ENCODE results near the gene ZNF581. TPM values are rescaled to one million over a fixed set of nuclear protein-coding genes. Genes with fewer than 3 reads are reported as not detected.

ZNF581 gene
- total RNA-seq, 4 donors from 2014 or later, result 8.4 to 17.5 (median 11.4) TPM

DNA sequence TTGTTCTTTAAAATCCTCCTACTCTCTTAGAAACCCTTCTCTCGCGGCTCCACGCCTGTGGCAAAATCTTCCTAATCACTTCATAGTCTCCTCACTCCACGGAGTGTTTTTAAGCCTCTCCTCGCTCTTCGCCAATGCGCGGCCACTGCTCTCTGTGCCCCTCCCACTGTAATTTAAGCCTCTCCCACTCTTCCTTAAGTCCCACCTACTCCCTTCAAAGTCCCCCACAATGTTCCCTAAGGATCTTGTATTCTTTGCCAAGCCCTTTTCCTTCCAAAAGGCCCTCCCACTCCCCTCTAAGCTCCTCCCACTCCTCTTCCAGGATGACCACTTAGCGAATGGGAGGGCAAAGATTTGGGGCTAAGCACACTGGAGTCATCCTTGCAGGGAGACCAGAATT, 45.4 kb upstream of the ZNF581 start:
- H3K4me1 ChIP-seq, result peaks cover 0 to 21% (median 6%) of the 10 kb centered on the region in 3 donors
- no peaks in the 10 kb centered on the region for H3K27me3 ChIP-seq
- WGBS, 2 donors (ENCODE audit: low coverage in 1 of 2), result 82 to 83% methylated on average over 7 to 8 of the region's 9 CpGs
- H3K27ac ChIP-seq, result peak overlapping the region in 3 of 4 donors; percentile 94 to 99 (median 98)
- H3K4me3 ChIP-seq, result no peak overlapping the region
- peaks cover 0 to 48% of the 10 kb centered on the region in 2 donors for H3K36me3 ChIP-seq
- TF ChIP-seq POLR2A (IDR thresholded peaks at IDR 0.05) (no peak), POLR2AphosphoS5 (IDR thresholded peaks at IDR 0.05) (no peak), EP300 (IDR thresholded peaks at IDR 0.05) (no peak), CTCF (IDR thresholded peaks at IDR 0.05) (no peak)
- H3K9me3 ChIP-seq, result no peaks in the 10 kb centered on the region
- ATAC-seq, result no peak

DNA sequence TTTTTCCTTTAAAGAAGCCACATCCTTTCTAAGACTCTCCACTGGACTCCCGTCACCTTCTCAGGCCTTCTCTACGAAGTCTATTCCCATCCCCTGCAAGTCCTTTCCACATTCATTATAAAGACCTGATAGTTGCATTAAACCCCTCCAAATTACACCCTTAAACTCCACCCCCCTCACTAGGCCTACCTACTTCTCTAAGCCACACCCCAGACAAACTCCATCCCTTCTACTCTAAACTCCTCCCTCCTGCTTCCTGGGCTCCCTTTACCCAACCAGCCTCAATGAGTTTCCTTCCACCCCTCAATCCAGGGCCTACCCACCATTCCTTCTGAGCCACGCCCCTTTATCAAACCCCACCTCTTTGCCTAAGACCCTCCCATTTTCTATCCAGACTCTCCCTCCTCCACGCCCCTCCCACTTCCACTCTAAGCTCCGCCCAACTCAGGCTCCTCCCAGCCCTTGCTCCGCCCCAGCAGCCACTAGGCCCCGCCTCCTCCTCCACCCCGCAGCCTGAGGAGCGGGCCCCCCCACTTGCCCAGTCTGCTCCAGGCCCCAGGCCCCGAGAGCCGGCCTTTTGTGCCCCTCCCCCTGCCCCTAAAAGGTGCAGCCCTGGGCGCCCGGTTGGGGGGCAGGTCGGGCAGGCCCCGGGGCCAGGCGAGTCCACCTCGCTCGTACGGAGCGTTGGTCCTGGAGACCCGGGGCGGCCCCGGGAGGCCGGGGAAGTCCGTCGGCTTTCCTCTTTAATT, 44.6 kb upstream of the ZNF581 start:
- H3K4me3 ChIP-seq, result peak overlapping the region; percentile 49 to 70
- no peaks in the 10 kb centered on the region for H3K27me3 ChIP-seq
- ATAC-seq, result peak; percentile 77
- H3K27ac ChIP-seq, result peak overlapping the region; percentile 93 to 99 (median 96)
- H3K9me3 ChIP-seq, result no peaks in the 10 kb centered on the region
- peaks cover 0 to 23% (median 6%) of the 10 kb centered on the region in 3 donors for H3K4me1 ChIP-seq
- 7 to 13% methylated on average over 8 to 14 of the region's 26 CpGs for WGBS, 2 donors (ENCODE audit: low coverage in 1 of 2)
- TF ChIP-seq POLR2A (IDR thresholded peaks at IDR 0.05) (peak in 1 of 2 donors; percentile 42), POLR2AphosphoS5 (IDR thresholded peaks at IDR 0.05) (no peak)
- peaks cover 0 to 42% of the 10 kb centered on the region in 2 donors for H3K36me3 ChIP-seq

- TF ChIP-seq POLR2AphosphoS5 (IDR thresholded peaks at IDR 0.05), result peak; percentile 78
- TF ChIP-seq EP300 (IDR thresholded peaks at IDR 0.05), result no peak
- Histone ChIP-seq H3K9me3 (no peaks in the 10 kb centered on the region), H3K4me1 (peaks cover 0 to 29% (median 7%) of the 10 kb centered on the region in 3 donors), H3K27me3 (no peaks in the 10 kb centered on the region), H3K4me3 (peak within 1 kb of the TSS; percentile 49 to 70), H3K27ac (peak within 1 kb of the TSS; percentile 93 to 99 (median 96)), H3K36me3 (peaks cover 0 to 42% of the 10 kb centered on the region in 2 donors)
- ATAC-seq, result peak; percentile 91
- WGBS, 2 donors (ENCODE audit: low coverage in 1 of 2), result 0% methylated on average over 3 to 7 of the region's 23 CpGs
These were observed 44.0 kb upstream of the ZNF581 start, which contains the start of gene FIZ1 for GRCh38 chr19:55599468-55599841. Gene FIZ1, minus strand, starts transcription at chr19:55599517. Its CDS starts 1,652 bp downstream, at chr19:55597865.

- ATAC-seq, result peak; percentile 78
- Histone ChIP-seq H3K36me3 (peaks cover 0 to 37% of the 10 kb centered on the region in 2 donors), H3K9me3 (no peaks in the 10 kb centered on the region), H3K27ac (peak within 1 kb of the TSS; percentile 93 to 99 (median 96)), H3K27me3 (no peaks in the 10 kb centered on the region), H3K4me3 (peak within 1 kb of the TSS; percentile 49 to 70), H3K4me1 (peaks cover 0 to 35% (median 12%) of the 10 kb centered on the region in 3 donors)
- 0 to 1% methylated on average over 3 to 11 of the region's 97 CpGs for WGBS, 2 donors (ENCODE audit: low coverage in 1 of 2)
- no peak for TF ChIP-seq EP300 (IDR thresholded peaks at IDR 0.05)
- TF ChIP-seq CTCF (IDR thresholded peaks at IDR 0.05), result peak in 1 of 4 experiments; percentile 10
- no peak for TF ChIP-seq POLR2A (IDR thresholded peaks at IDR 0.05)
- peak; percentile 34 for TF ChIP-seq POLR2AphosphoS5 (IDR thresholded peaks at IDR 0.05)
These were observed 43.4 kb upstream of the ZNF581 start, which contains the start of gene ZNF524 for GRCh38 chr19:55599842-55600661. Gene ZNF524, plus strand, starts transcription at chr19:55600288. Its CDS starts 1,825 bp downstream, at chr19:55602113.

- H3K27me3 ChIP-seq, result no peaks in the 10 kb centered on the region
- 9% methylated on average over 5 of the region's 15 CpGs; no CpG with 5 or more reads in 1 of the 2 donors for WGBS, 2 donors (ENCODE audit: low coverage in 1 of 2)
- H3K36me3 ChIP-seq, result peaks cover 0 to 31% of the 10 kb centered on the region in 2 donors
- H3K4me1 ChIP-seq, result peaks cover 0 to 36% (median 12%) of the 10 kb centered on the region in 3 donors
- TF ChIP-seq CTCF (IDR thresholded peaks at IDR 0.05) (no peak), POLR2A (IDR thresholded peaks at IDR 0.05) (no peak), POLR2AphosphoS5 (IDR thresholded peaks at IDR 0.05) (no peak), EP300 (IDR thresholded peaks at IDR 0.05) (no peak)
- H3K4me3 ChIP-seq, result peak overlapping the region; percentile 49 to 70
- ATAC-seq, result no peak
- H3K9me3 ChIP-seq, result no peaks in the 10 kb centered on the region
- H3K27ac ChIP-seq, result peak overlapping the region; percentile 93 to 99 (median 96)
These were observed 42.8 kb upstream of the ZNF581 start for GRCh38 chr19:55600662-55601028.

Measured in gastroesophageal sphincter (tissue), 4 donors.